NCI-H2227 (cell line): ENCODE measurements around the gene GLB1L.
A peak's percentile ranks its signal among the peaks of the same experiment; 100 is the strongest.
"Not testable (repeated sequence)": the region's sequence is repeated elsewhere in the genome, so short reads cannot be mapped to it uniquely, and the experiment has no call there.

Source experiments
- DNase-seq: peaks from one replicate; lab custom pipeline; 2025; ENCODE audit not compliant: unreplicated experiment; lab: John Stamatoyannopoulos, UW

GLB1L gene

DNA sequence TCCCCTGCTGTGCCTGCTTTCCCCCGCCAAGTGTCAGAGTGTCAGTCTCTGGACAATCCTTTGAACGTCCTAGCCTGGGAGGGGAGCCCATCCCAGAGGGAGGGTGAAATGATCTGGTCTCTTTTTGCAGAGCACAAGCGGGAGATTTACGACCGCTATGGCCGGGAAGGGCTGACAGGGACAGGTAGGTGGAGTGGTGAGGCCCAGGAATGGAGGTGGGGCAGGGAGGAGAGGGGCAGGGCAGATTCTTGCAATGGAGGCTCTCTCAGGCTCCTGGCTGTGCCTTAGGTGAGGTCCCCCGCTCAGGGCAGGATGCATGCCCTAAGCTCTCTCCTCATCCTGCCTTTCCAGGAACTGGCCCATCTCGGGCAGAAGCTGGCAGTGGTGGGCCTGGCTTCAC is 36.3 kb upstream of the GLB1L start:
- DNase-seq = no peak

- no peak for DNase-seq
Measured at GRCh38 chr2:219280651-219281050, 35.4 kb upstream of the GLB1L start.

GRCh38 chr2:219279916-219280516 is 34.8 kb upstream of the GLB1L start:
- no peak for DNase-seq

- peak; percentile 99 for DNase-seq
Measured at GRCh38 chr2:219279151-219279915, 34.1 kb upstream of the GLB1L start, which contains the start of gene DNAJB2. Gene DNAJB2 (plus strand): TSS chr2:219279366. CDS start chr2:219279834, 468 bp downstream.

- DNase-seq = no peak
Measured at GRCh38 chr2:219278655-219279150, 33.5 kb upstream of the GLB1L start.

DNA sequence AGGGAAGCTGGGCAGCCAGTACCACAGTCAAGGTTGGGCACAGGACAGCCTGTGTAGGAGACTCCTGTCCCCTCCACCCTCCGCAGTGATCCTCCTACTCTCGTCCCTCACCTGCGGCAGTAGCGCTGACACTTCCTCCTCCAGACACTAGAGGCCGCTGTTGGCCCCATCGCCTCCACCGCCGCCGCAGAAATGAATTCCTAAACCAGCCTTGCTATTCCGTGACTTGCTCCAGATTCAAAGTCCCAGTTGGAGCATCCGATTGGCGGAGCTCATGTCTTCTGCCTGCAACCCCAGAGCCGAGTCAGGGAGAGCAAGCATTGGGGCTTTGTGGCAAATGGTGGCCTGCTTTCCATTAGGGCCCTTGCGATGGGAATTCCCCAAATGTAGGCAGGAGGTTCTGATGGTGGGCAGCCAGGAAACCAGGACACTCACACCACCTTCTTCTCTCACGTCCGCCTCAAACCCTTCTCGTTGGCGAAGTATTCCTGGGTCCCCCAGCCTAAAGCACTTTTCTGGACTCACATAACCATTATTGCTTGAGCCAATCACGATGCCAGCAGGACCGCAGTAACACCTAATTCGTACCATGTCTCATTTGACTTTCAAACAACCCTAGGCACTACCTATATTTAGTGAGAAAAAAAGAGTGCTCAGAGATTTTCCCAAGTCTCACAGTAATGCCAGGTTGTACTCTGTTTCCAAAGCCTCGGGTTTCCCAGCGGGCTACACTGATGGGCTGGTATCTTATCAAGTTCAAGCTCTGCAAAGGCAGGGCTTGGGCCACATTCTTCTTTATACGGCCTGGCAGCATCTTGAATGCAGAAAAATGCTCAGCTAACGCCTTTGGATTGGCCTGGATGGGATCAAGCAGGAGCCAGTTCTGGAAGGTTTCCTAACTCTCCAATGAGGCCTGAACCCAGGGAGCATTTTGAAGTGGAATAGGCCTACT is 32.7 kb upstream of the GLB1L start:
- DNase-seq = peak; percentile 88

- DNase-seq = no peak
Measured at GRCh38 chr2:219274361-219274921, 29.2 kb upstream of the GLB1L start.

GRCh38 chr2:219273937-219274336 is 28.7 kb upstream of the GLB1L start:
- DNase-seq = no peak

DNA sequence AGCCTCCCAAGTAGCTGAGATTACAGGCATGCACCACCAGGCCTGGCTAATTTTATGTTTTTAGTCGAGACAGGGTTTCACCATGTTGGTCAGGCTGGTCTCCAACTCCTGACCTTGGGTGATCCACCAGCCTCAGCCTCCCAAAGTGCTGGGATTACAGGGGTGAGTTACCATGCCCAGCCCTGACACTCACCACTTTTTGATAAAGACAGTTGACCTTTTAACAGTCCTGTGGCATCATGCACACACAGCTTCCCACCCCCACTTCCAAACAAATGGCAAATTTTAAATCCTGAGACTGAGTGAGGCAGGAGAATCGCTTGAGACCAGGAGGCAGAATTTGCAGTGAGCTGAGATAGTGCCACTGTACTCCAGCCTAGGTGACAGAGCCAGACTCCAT is 27.8 kb upstream of the GLB1L start:
- no peak for DNase-seq

- no peak for DNase-seq
Measured at GRCh38 chr2:219272356-219272755, 27.1 kb upstream of the GLB1L start.

GRCh38 chr2:219271021-219271420 is 25.8 kb upstream of the GLB1L start:
- no peak for DNase-seq

GRCh38 chr2:219270055-219270372 is 24.8 kb upstream of the GLB1L start:
- DNase-seq = no peak

- peak; percentile 79 for DNase-seq
Measured at GRCh38 chr2:219269362-219270054, 24.3 kb upstream of the GLB1L start.

- DNase-seq = no peak
Measured at GRCh38 chr2:219268294-219268693, 23.1 kb upstream of the GLB1L start.

- no peak for DNase-seq
Measured at GRCh38 chr2:219266886-219267285, 21.6 kb upstream of the GLB1L start.

- DNase-seq = no peak
Measured at GRCh38 chr2:219266232-219266631, 21.0 kb upstream of the GLB1L start.

DNA sequence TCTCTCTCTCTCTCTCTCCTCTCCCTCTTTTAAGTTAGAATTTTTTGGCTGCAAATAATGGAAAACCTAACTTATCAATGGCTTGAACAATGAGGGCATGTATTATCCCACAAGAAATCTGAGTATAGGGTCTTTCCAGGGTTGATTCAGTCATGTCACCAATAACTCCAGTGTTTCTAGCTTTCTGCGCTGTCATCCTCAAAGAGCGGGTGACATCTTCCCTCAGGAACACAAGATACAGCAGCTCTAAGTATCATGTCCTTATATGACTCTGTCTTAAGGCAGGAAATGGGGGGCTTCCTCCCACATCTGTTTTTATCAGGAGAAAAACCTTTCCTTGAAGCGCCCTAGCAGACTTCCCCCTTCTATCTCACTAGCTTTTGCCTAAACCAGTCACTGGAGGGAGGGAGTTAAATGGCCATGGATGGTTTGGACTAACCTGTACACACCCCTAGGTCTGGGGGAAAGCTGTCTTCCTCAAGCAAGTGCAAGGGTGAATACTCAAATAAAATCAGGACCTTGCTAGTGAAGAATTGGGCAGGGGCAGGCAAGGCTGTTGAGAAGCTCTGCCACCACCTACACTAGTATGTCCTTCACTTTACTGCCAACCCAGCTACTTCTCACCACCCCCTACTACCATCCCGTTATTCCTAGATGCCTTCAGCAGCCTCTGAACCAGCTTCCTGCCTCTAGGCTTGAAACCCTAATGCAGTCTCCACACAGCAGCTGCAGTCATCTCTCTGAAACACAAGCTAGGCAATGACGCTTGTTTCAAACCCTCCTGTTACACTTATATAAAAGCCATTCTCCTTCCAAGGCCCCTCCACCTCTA is 16.0 kb upstream of the GLB1L start:
- DNase-seq = no peak

- not testable (repeated sequence) for DNase-seq
Measured at GRCh38 chr2:219258942-219259341, 13.7 kb upstream of the GLB1L start.

- DNase-seq = no peak
Measured at GRCh38 chr2:219254590-219255201, 9.5 kb upstream of the GLB1L start.
